K562 treated with DMSO at 1 percent for 24 hours (cell line): ENCODE data around the gene VGLL4. TPM values are rescaled to one million over a fixed set of nuclear protein-coding genes. Genes with fewer than 3 reads are reported as not detected.

Experiments
- total RNA-seq: library from RNA; unstranded; fragments of 300-600 nt; gene quantifications from 2 replicates; pipeline ENCODE4 v1.2.3, GENCODE V29; 2022; ENCODE audit warnings: low read depth; ENCODE audit not compliant: insufficient read depth

VGLL4 gene, protein sequence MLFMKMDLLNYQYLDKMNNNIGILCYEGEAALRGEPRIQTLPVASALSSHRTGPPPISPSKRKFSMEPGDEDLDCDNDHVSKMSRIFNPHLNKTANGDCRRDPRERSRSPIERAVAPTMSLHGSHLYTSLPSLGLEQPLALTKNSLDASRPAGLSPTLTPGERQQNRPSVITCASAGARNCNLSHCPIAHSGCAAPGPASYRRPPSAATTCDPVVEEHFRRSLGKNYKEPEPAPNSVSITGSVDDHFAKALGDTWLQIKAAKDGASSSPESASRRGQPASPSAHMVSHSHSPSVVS
- total RNA-seq = 23.3 TPM in 2 replicates

GRCh38 chr3:11643605-11644087, at the start of gene VGLL4:
Gene VGLL4, minus strand, starts transcription at chr3:11643915. Its CDS starts 397 bp downstream, at chr3:11643518.

Other genes with a start within 250 kb of the VGLL4 start
- 17.5 and 21.2 TPM in 2 replicates for gene TAMM41, start 203.0 kb upstream of the VGLL4 start, total RNA-seq